ENCODE data around the gene SH3BP5.
"Not testable (repeated sequence)": the region's sequence is repeated elsewhere in the genome, so short reads cannot be mapped to it uniquely, and the experiment has no call there.

The SH3BP5 gene

DNA sequence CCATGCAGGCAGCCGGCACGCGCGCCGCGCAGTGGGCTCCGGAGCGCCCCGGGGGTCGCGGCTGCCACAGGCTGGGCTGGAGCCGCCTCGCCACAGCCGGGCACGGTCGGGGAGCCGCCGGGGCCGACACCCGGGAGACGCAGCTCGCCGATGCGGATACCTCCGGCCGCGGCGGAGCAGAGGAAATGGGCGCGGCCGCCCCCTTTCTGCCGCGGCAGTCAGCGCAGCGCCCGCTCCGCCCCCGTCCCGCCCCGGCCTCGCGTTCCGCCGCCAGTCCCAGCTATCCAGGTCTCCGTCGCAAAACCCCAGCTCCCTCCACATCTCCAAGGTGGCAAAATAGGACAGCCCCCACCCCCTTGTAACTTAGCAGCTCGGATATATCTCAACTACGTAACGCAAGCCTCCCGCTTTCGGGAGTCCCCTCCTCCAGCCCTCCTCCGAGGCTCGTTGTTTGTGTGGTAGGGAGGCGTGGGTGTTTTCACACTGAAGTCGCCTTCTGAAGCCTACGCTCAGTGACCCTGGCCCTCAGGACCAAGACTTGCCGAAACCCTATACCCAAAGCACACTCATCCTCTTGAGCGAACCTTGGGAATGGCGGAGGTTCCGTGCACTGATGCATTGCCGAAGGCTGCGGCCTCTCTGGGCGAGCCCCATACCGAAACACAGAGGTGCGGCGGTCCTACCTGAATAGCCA lies at the start of gene SH3BP5:
Gene SH3BP5, minus strand, starts transcription at position 182 of the 694 bp plus-strand sequence. Its CDS starts 178 bp downstream, at position 4.
- peak; percentile 80 for DNase-seq

DNA sequence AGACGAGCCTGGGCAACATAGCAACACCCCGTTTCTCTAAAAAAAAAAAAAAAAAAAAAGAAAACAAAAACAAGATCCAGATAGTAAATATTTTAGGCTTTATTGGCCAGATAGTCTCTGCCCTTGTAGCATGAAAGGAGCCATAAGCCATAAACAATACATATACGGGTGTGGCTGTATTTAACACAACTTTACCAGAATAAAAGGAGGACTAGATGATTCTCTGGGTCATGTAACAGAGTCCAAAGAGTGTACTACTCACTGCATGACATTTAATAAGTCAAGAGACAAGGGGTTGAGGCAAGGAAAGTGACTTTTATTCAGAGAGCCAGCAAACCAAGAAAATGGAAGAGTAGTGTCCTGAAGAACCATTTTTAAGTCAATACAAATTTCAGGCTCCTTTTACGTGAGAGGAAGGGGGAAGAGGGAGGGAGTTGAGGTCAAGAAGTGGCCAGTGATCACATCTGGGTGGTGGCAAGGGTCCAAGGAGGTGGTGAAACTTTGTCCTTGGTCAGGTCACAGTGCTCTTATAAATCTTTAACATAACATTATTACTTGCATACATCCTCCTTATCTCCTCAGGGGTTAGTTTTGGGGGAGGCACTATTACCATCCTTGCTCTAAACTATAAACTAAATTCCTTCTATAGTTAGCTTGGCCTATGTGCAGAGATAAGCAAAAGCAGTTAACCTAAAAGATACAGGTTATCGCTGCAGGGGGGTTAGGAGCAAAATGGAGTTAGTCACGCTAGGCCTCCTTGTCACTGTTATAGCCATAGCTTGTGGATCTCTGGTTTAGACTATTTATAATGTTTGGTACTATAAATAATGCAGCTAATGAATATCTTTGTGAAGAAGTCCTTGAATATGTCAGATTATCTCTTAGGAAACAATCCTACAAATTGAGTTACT lies 48.8 kb upstream of the SH3BP5 start:
- DNase-seq: no peak

DNA sequence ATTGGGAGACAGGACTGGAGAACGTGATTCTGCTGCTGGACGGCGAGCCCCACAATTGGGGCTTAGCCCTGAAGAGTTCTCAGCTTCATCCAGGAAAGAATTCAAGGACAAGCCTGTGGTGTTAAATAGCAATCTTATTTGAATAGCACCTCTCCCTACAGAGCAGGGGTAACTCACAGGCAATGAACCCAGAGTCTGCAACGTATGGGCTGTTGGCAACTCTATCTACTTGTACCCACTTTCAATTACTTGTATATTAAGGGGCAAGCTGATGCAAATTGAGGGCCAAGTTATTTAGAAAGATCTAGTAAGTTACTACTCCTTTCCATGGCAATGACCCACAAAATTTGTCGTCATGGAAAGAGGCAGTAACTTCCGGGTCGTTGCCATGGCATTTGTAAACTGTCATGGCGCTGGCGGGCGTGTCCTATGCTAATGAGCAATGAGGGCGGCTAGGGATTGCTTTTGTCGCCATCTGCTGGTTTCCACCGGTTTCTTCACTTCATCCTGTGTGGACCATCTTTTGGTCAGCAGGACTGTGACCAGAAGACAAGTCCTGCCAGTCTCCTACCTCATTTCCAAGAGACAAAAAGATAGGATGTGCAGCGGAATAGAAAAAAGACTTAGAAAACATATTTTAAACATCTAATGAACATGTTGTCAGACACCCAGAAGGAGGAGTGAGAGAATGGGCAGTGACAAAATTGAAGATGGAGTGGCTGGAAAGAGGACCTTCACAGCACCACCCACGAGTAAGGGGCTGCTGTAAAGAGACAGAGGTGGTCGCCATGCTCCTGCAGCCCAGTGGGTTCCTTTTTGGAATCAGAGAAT lies 45.8 kb upstream of the SH3BP5 start:
- peak; percentile 93 for DNase-seq

DNA sequence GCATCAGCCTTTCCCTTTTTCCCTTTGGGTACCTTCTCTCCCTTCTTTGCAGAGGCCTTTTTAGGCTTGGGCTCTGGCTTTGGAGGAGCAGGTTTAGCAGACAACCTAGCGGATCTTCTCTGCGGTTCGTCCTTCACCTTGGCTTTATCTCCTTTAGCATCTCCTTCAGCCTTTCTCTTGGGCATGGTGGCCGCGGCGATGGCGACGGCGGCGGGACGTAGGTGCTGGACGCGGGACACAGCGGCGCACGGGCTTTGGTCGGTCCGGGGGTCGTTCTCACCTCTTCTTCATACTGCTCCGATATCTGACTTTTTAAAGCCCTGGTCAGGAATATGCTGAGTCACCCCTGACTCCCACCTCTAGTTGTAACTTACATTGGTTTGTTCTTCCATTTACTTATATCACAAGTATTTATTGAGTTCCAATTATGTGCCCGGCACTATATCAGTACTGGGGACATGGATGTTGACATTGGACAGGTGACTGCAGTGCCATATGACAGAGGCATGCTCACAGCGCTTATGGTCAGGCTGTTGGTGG lies 43.1 kb upstream of the SH3BP5 start:
- no peak for DNase-seq

GRCh38 chr3:15372918-15373317 lies 40.5 kb upstream of the SH3BP5 start:
- no peak for DNase-seq

GRCh38 chr3:15368561-15369135 lies 36.3 kb upstream of the SH3BP5 start:
- no peak for DNase-seq

DNA sequence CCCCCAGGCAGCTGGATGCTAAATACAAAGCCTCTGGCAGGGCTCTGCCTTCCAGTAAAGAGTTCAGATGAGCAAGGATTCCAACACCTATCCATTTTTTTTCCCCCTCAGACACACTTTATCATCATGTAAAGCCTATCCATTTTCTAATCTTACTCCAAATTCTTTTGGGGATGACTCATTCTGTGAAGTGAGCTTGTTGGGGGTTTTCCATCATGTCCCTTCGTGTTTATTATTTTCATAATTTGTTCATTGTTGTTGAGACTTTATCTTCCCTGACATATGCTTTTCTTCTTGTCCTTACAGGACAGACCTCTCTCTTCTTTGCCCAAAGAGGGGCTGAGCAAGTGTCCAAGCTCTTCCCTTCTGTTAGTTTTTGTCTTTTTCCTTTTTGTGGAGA lies 34.7 kb upstream of the SH3BP5 start:
- DNase-seq: no peak

DNA sequence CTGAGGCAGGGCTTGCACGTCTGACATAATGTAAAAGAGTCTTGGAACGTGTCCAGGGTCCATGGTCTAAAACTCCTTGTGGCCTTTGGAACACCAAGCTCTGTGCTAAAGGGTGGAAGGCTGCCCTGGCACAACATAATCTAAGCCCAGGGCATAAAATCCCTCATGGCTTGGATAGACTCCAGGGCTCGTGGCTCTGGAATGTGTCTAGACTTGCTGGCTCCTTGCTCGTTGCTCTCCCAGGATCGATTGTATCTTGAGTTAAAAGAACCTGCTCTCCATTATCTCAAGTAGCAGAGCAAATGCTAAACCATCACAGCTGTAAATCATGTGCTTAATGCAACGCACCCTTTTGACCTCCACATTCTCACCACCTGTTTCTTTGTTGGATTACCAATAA lies 31.7 kb upstream of the SH3BP5 start:
- not testable (repeated sequence) for DNase-seq

- no peak for DNase-seq
Measured at GRCh38 chr3:15361494-15362214, 29.3 kb upstream of the SH3BP5 start.

DNA sequence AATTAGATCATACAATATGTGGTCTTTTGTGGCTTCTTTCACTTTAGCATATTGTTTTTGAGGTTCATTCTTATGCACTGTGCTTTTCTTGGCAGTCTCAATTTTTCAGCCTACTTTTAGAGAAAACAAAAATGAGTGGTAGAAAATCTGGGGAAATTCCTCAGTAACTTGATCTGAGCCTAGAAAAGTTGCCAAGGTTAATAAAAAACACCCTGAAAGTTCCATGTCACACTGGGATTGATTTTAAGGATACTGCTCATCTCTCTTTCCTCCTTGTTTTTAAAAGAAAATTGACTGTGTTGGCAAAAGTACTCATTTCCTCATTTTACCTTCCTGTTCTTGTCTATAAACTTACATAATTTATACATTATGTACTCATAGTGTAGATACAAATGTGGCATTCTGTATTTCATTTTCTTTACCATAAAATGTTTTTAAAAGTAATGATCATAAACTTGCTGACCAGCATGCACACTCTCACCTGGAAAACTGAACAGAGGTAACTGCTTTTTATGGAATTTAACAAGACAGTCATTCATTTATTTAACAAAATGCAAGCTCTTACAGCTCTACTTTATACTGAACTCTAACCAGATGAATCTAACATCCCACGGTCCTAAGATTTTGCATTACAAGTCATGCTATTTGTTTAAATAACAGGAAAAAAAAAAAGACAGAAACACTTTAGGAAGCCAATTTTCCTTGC lies 28.6 kb upstream of the SH3BP5 start:
- DNase-seq: no peak

GRCh38 chr3:15359677-15360397 lies 27.5 kb upstream of the SH3BP5 start:
- DNase-seq: no peak

GRCh38 chr3:15356651-15357061 lies 24.3 kb upstream of the SH3BP5 start:
- DNase-seq: peak; percentile 27

GRCh38 chr3:15356176-15356575 lies 23.8 kb upstream of the SH3BP5 start:
- DNase-seq: no peak

DNA sequence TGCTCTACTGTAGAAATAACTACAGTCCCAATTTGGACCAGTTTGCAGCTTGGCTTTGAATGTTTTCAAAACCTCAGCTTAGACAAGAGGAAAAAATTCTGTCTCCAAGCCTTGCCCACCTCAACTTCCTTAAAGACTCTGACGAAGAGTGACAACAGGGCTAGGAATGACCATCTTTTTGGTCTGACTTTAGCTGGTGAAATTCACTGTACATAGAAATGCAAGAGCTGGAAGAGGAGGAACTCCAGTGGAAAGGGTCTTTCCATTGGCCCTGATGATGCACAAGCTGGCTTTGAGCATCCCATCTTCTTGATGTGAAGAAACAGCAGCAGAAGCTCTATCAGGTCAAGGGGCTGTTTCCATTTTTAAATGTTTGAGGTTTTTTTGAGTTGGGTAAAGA lies 22.7 kb upstream of the SH3BP5 start:
- DNase-seq: no peak

DNA sequence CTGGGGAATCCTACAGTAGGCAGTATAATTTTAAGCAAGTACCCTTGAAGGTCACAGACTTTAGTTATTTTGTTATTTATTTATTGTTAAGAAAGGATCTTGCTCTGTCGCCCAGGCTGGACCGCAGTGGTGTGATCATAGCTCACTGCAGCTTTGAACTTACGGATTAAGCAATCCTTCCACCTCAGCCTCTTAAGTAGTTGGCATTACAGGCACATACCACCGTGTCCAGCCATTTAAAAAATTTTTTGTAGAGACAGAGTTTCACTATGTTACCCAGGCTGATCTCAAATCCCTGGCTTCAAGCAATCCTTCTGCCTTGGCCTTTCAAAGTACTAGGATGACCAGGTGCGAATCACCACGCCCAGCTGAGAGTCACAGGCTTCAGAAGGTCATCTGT lies 22.1 kb upstream of the SH3BP5 start:
- no peak for DNase-seq

- no peak for DNase-seq
Measured at GRCh38 chr3:15350141-15350540, 17.8 kb upstream of the SH3BP5 start.

DNA sequence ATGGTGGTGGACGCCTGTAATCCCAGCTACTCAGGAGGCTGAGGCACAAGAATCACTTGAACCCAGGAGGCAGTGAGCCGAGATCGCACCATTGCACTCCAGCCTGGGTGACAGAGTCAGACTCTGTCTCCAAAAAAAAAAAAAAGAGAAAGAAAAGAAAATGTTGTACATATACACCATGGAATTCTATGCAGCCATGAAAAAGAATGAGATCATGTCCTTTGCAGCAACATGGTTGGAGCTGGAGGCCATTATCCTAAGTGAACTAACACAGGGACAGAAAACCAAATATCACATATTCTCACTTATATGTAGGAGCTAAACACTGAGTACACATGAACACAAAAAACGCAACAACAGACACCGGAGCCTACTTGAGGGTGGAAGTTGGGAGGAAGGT lies 17.1 kb upstream of the SH3BP5 start:
- DNase-seq: not testable (repeated sequence)

DNA sequence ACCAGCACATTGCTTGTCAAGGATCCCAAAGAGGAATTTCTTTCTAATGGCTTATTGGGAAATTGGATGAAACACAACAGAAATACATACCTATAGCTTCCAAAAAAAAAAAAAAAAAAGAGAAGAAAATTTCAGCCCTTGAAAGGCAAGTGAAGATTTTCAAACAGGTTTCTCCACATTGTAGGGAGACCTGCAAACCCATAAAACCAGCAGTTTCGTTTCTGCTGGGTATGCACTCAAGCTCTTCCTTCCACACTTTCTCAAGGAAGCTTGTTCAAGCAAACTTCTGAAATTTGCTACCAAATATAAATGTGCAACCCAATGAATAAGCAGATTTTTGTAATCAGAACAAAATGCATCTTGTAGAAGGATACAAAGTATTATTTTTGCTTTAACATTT lies 15.9 kb upstream of the SH3BP5 start:
- no peak for DNase-seq

DNA sequence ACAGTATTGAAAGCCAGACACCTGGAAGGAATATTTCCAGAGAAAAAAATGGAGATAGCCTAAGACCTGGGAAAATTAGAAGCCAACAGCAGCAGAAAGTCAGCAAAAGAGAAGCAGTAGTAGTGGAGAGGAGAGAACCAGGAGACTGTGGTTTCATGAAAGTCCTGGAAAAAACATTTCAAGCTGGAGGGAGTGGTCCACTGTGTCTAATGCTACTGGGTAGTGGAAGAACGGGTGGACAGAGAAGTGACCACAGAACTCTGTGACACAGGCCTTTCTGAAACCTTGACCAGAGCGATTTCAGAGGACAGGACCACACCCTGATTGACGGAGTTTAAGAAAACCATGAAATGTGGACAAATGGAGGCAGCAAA lies 15.3 kb upstream of the SH3BP5 start:
- no peak for DNase-seq

DNA sequence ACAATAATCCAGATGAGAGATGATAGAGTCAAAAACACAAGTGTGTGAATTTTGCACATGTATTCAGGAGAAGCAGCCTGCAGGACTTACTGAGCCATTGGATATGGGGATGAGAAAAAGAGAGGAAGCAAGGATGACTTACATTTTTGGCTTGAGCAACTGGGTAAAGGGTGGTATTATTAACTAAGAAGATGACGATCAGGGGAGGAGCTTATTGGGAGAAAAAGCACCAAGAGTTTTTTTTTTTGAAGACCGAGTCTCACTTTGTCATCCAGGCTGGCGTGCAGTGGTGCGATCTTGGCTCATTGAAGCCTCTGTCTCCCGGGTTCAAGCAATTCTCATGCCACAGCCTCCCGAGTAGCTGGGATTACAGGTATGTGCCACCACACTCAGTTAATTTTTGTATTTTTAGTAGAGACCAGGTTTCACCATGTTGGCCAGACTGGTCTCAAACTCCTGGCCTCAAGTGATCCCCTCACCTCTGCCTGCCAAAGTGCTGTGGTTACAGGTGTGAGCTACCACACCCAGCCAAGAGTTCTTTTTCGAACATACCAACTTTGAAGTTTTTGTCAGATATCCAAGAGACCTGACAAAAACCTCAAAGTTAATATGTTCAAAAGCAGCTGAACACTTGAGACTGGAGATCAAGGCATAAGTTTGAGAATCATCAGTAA lies 14.8 kb upstream of the SH3BP5 start:
- DNase-seq: peak; percentile 30

All from activated T-cell treated with anti-CD3 and anti-CD28 coated beads, Interleukin-2, amount 50 U/mL, for 1 hour (primary cell).